Transverse colon (tissue), 4 donors: ENCODE measurements around the gene NCOA4. TPM values are rescaled to one million over a fixed set of nuclear protein-coding genes. Genes with fewer than 3 reads are reported as not detected.

Experiments used
- DNase-seq: peaks from one replicate; pipeline ENCODE4 v3.0.0-alpha.2; 2019
- H3K27ac ChIP-seq, 4 donors: fragments of 200-600 bp; sonication (generic); 2 replicates each; pipeline ENCODE4 v1.5.1; 2016 to 2018; ENCODE audit warnings: inconsistent platforms in 4 of 4
- H3K27me3 ChIP-seq: fragments of 200-600 bp; sonication (generic); 2 replicates; pipeline ENCODE4 v1.5.1; 2017; ENCODE audit warnings: inconsistent platforms
- H3K36me3 ChIP-seq, 4 donors: fragments of 200-600 bp; sonication (generic); 2 replicates each; pipeline ENCODE4 v1.5.1; 2017 to 2019; ENCODE audit warnings: inconsistent platforms in 4 of 4
- H3K4me1 ChIP-seq, 4 donors: fragments of 200-600 bp; sonication (generic); 2 replicates each; pipeline ENCODE4 v1.5.1; 2017 to 2020; ENCODE audit warnings: inconsistent platforms in 4 of 4
- H3K4me3 ChIP-seq, 4 donors: fragments of 200-600 bp; sonication (generic); 1 replicate in 1 of 4; 2 replicates in 3 of 4; pipeline versions ENCODE4 v1.5.1 to v1.6.1; 2017 to 2019; ENCODE audit warnings: inconsistent platforms in 4 of 4
- H3K9me3 ChIP-seq, 2 donors: fragments of 200-600 bp; sonication (generic); 2 replicates each; pipeline ENCODE4 v1.5.1; 2017 to 2019; ENCODE audit warnings: inconsistent platforms in 2 of 2
- EP300 ChIP-seq: sonication (generic); formaldehyde crosslinking; IDR thresholded peaks from one replicate; pipeline ENCODE4 v1.6.1; 2017; ENCODE audit warnings: antibody characterized with exemption, low read depth
- POLR2A ChIP-seq: fragments of 450-650 bp; IDR thresholded peaks from one replicate; pipeline ENCODE4 v1.6.1; 2016; ENCODE audit warnings: antibody characterized with exemption, mild to moderate bottlenecking, moderate library complexity
- POLR2AphosphoS5 ChIP-seq, 3 donors: sonication (generic); formaldehyde crosslinking; IDR thresholded peaks; one replicate each; pipeline ENCODE4 v1.6.1; 2016; ENCODE audit warnings: antibody characterized with exemption in 3 of 3
- WGBS, 2 donors: methylation state at CpG; one replicate each; pipeline ENCODE4 v1.1.5; 2018; ENCODE audit warnings: low coverage in 1 of 2; 5-methylcytosine and 5-hydroxymethylcytosine counted together
- in situ Hi-C, 4 donors: fragments of 200-750 bp; cut with MboI; loops; one replicate each; pipeline versions ENCODE4 v1.15.0 to v1.15.1; 2017; ENCODE audit warnings: low sequenced_read_pairs in 3 of 4, low pct_ligation_motif_present in 1 of 4, low pct_unique_long_range_greater_than_20kb in 1 of 4
- intact Hi-C: fragments of 100-400 bp; cut with DNase I; formaldehyde crosslinking; loops from one replicate; pipeline ENCODE4 v1.15.1; 2023; ENCODE audit warnings: low total_unique reads
- total RNA-seq, 4 donors: library from RNA; depleted of rRNA; stranded (reverse); fragments of >200 nt; gene quantifications; one replicate each; pipeline ENCODE4 v1.1.0, GENCODE V29; 2016
- TF ChIP-seq, protein P1 (sequence below), 5 experiments: fragments of 200-600 bp in 3 of 5; fragments of 450-650 bp in 2 of 5; sonication (generic) in 3 of 5; IDR thresholded peaks; 1 replicate in 2 of 5; 2 replicates in 3 of 5; pipeline ENCODE4 v1.5.1; 2016 to 2017; ENCODE audit warnings: antibody characterized with exemption in 5 of 5, inconsistent platforms in 3 of 5, mild to moderate bottlenecking in 2 of 5, moderate library complexity in 1 of 5

NCOA4 gene
- total RNA-seq, 4 donors from 2014 or later, result 129 to 208 (median 178) TPM

DNA sequence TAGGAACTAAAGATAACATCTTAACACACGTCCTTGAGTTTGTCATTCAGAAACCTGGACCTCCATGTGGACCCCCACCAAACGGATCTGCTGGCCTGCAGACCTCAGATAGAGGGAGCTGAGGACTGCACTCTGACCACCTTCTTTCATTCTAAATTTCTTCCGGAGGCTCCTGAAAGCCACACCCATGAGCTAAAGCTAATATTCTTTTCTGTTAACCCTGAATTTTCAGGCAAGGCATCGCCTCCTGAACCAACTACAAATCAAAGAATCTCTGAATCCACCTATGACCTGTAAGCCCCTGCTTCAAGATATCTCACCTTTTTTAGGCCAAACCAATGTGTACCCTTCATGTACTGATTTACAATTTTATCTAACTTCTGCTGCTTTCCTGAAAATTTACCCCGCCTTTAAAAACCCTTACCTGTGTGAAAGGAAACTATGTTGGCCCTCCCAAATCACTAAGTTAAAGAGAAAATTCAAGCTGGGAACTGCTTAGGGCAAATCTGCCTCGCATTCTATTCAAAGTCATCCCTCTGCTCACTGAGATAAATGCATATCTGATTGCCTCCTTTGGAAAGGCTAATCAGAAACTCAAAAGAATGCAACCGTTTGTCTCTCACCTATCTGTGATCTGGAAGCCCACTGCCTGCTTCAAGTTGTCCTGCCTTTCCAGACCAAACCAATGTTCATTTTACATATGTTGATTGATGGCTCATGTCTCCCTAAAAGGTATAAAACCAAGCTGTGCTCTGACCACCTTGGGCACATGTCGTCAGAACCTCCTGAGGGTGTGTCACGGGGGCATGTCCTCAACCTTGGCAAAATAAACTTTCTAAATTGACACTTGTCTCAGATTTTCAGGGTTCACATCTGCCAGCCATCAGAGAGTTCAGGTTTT is 23.4 kb upstream of the NCOA4 start:
- in situ Hi-C loops (no loop called here), intact Hi-C loops (no loop called here)
- H3K9me3 ChIP-seq, result no peaks in the 10 kb centered on the region
- no peaks in the 10 kb centered on the region for H3K36me3 ChIP-seq
- DNase-seq, result no peak
- TF ChIP-seq POLR2A (no peak), POLR2AphosphoS5 (IDR thresholded peaks at IDR 0.05) (no peak), EP300 (no peak)
- TF ChIP-seq, protein P1, sequence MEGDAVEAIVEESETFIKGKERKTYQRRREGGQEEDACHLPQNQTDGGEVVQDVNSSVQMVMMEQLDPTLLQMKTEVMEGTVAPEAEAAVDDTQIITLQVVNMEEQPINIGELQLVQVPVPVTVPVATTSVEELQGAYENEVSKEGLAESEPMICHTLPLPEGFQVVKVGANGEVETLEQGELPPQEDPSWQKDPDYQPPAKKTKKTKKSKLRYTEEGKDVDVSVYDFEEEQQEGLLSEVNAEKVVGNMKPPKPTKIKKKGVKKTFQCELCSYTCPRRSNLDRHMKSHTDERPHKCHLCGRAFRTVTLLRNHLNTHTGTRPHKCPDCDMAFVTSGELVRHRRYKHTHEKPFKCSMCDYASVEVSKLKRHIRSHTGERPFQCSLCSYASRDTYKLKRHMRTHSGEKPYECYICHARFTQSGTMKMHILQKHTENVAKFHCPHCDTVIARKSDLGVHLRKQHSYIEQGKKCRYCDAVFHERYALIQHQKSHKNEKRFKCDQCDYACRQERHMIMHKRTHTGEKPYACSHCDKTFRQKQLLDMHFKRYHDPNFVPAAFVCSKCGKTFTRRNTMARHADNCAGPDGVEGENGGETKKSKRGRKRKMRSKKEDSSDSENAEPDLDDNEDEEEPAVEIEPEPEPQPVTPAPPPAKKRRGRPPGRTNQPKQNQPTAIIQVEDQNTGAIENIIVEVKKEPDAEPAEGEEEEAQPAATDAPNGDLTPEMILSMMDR (IDR thresholded peaks at IDR 0.05), result no peak
- H3K27ac ChIP-seq, result no peak overlapping the region
- no peaks in the 10 kb centered on the region for H3K27me3 ChIP-seq
- no peak overlapping the region for H3K4me3 ChIP-seq
- 52 to 64% methylated on average over 5 to 9 of the region's 9 CpGs for WGBS, 2 donors
- H3K4me1 ChIP-seq, result no peaks in the 10 kb centered on the region

DNA sequence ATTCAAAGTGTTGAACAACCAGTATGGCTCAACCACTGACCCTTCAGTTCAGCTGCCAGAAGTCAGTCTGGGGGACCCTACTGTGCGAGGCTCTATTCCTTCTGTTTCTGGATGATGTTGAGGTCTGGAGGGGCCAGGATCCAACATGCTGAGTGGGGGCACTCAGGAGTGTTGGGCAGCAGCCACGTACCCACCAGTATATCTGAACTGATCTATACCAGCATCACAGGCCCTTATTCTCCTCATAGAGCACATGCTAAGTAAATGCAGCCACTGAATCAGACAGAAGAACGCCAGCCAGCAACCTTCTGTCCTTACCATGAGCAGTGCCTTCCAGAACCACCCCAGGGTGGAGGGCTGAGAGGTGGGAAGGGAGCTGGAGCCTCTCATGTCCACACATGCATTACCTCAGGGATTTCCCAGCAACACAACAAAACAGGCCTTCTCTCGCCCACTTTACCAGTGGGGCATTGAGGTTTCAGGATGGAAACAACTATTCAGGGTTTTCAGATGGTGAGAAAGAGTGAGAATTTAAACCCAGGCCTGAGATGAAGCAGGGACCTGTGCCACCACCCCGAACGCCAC is 22.5 kb upstream of the NCOA4 start:
- 85 to 100% methylated on average over 2 to 6 of the region's 6 CpGs for WGBS, 2 donors

DNA sequence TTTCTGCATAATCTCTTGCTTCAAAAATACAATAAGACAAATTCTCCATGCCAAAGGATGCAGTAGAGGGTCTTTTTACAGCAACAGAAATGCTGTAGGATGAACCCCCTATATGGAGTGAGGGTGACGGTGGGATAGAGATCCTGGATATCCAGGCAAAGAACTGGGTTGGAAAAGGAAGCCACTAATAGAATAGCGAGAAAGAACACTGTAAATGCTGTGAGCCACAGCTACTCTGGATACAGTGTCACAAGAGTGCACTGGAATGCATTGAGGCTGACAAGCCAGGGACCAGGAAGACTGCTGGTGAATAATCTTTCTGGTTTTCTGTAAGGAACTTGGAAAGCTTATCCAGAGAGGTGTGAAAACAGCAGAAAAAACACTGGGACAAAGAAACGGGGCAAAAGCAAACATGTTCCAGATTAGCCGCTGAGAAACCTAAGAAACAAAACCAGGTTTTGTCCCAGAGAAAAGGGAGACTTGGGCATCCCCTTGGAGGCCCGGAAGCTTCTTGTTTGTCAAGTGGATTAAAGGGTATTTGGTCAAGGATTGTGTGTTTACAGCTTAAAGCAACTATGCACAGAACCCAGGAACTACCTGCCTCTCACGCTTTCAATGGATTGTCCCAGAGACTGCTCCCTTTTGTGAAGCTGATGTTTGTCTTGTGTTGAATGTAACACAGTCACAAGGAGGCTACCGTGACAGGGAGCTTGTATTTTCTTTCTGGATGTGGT is 21.8 kb upstream of the NCOA4 start:
- intact Hi-C loops (no loop called here), in situ Hi-C loops (no loop called here)
- Histone ChIP-seq H3K9me3 (no peaks in the 10 kb centered on the region), H3K4me3 (no peak overlapping the region), H3K4me1 (no peaks in the 10 kb centered on the region), H3K27me3 (no peaks in the 10 kb centered on the region), H3K27ac (no peak overlapping the region), H3K36me3 (no peaks in the 10 kb centered on the region)
- 48 to 53% methylated on average over 5 to 7 of the region's 7 CpGs for WGBS, 2 donors
- no peak for DNase-seq
- TF ChIP-seq POLR2A (no peak), POLR2AphosphoS5 (IDR thresholded peaks at IDR 0.05) (no peak), EP300 (no peak)
- TF ChIP-seq, protein P1 (IDR thresholded peaks at IDR 0.05), result no peak

More for the DNA sequence above, 22.5 kb upstream of the NCOA4 start:
- no peaks in the 10 kb centered on the region for H3K9me3 ChIP-seq
- in situ Hi-C loops, result no loop called here
- intact Hi-C loops, result no loop called here
- no peak overlapping the region for H3K27ac ChIP-seq
- DNase-seq, result no peak
- no peaks in the 10 kb centered on the region for H3K36me3 ChIP-seq
- TF ChIP-seq POLR2AphosphoS5 (IDR thresholded peaks at IDR 0.05) (no peak), EP300 (no peak), POLR2A (no peak)
- TF ChIP-seq, protein P1 (IDR thresholded peaks at IDR 0.05), result no peak
- H3K4me1 ChIP-seq, result no peaks in the 10 kb centered on the region
- H3K4me3 ChIP-seq, result no peak overlapping the region
- no peaks in the 10 kb centered on the region for H3K27me3 ChIP-seq
